ENCODE data around the gene PRAC1.

DNA sequence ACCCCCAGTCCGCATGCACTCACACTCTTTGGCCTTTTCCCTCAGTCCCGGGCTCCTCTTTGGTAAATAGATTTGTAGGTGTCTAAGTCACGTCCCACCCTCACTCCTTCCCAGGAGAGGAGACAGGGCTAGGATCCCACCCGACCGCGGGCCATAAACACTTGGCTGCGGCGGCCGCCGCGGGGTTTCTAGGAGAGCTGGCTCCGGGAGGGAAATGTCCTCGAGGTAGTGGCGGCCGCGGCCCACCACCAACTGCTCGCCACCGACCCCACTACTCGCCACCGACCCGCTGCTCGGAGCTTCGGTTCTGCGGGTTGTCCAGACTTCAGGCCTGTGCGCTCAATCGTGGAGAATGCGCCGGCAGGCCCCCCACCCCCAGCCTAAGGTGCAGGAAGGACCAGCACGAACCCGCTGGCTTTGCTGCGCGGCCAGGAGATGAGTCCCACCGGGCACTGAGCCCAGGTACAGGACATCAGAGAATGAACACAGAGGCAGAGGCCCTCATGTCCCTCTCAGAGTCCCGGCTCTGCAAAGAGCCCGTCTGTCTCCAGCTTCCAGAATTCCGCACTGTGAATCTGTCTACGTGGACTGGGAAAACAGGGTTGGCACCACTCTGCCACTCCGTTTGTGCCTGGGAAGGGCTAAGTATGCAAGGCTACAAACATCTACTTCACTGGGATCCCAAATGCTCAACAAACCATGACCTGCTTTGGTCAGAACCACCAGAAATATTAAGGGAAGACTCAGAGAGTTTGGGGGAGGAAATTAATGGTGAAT lies 3.2 kb upstream of the PRAC1 start:
- TF ChIP-seq, protein P1, sequence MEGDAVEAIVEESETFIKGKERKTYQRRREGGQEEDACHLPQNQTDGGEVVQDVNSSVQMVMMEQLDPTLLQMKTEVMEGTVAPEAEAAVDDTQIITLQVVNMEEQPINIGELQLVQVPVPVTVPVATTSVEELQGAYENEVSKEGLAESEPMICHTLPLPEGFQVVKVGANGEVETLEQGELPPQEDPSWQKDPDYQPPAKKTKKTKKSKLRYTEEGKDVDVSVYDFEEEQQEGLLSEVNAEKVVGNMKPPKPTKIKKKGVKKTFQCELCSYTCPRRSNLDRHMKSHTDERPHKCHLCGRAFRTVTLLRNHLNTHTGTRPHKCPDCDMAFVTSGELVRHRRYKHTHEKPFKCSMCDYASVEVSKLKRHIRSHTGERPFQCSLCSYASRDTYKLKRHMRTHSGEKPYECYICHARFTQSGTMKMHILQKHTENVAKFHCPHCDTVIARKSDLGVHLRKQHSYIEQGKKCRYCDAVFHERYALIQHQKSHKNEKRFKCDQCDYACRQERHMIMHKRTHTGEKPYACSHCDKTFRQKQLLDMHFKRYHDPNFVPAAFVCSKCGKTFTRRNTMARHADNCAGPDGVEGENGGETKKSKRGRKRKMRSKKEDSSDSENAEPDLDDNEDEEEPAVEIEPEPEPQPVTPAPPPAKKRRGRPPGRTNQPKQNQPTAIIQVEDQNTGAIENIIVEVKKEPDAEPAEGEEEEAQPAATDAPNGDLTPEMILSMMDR (IDR thresholded peaks at IDR 0.05) = no peak
- no peak for TF ChIP-seq POLR2AphosphoS5 (IDR thresholded peaks at IDR 0.05; ENCODE audit: insufficient read depth in 1 of 2, low read depth in 1 of 2)

All from vagina (tissue), 2 donors.